Measurements from ENCODE around the gene SLC25A34. TPM values are rescaled to one million over a fixed set of nuclear protein-coding genes. Genes with fewer than 3 reads are reported as not detected.

The SLC25A34 gene
- total and polyA plus RNA-seq, 2 of the 13 experiments (the other 11 are each of a cell fraction or from before 2014, with no cell fraction given), result 0.13 to 0.18 TPM

DNA sequence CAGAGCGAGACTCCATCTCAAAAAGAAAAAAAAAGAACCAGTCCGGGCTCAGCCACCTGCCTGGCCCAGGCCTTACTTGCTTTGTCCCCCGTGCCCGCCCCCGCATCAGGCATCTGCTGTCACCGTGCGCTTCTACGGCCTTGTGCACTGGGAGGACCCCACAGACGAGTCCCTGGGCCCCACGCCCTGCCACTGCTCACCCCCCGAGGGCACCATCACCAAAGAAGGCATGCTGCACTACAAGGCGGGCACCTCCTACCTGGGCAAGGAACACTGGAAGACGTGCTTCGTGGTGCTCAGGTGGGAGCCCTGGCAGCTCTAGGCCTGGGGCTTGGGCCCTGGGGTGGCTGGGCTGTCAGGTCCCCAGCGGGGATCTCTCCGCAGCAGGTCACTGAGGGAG, 5.6 kb upstream of the SLC25A34 start:
- in situ Hi-C loops (cut with HindIII; ENCODE audit: extremely low pct_ligation_motif_present, low pct_unique_long_range_greater_than_20kb), result no loop called here
- peaks cover 17 to 39% of the 10 kb centered on the region in 2 experiments; a peak in 4 of 5 replicates for H3K36me3 ChIP-seq (replicated peaks in 1 of 2; ENCODE audit: control insufficient read depth in 1 of 2, insufficient read depth in 2 of 2, low read length in 2 of 2)
- no peak for ATAC-seq
- no peak overlapping the region for H3K9ac ChIP-seq (ENCODE audit: insufficient read depth, low read depth, low read length)
- no peaks in the 10 kb centered on the region for H3K27me3 ChIP-seq (ENCODE audit: control insufficient read depth in 1 of 2, insufficient read depth in 2 of 2, low read length in 2 of 2)
- H3K79me2 ChIP-seq (ENCODE audit: insufficient read depth, low read length), result no peaks in the 10 kb centered on the region
- H3K4me1 ChIP-seq (ENCODE audit: insufficient read depth, low read length), result peaks cover 11% of the 10 kb centered on the region
- POLR2A ChIA-PET, result no interaction called here
- no peak overlapping the region for H3K4me3 ChIP-seq (replicated peaks in 1 of 3; ENCODE audit: insufficient read depth in 1 of 3, low read depth in 2 of 3, low read length in 3 of 3)
- CTCF ChIA-PET (ENCODE audit: low intra/inter-chr PET ratio, low total read pairs), result no interaction called here
- no TSS peak for BruUV-seq (replicated peaks)
- intact Hi-C loops (cut with micrococcal nuclease; ENCODE audit: unreplicated experiment), result no loop called here
- H3K4me2 ChIP-seq (ENCODE audit: low read depth, low read length), result no peak overlapping the region
- no peaks in the 10 kb centered on the region for H4K20me1 ChIP-seq (ENCODE audit: insufficient read depth, low read length)
- over 99% methylated on average over 10 of the region's 16 CpGs for WGBS (ENCODE audit: low lambda C conversion rate)
- H3K27ac ChIP-seq (ENCODE audit: extremely low read length, insufficient read depth, low read length), result no peak overlapping the region
- no peaks in the 10 kb centered on the region for H3K9me3 ChIP-seq (ENCODE audit: low read length)
- DNase-seq (ENCODE audit: low spot score), result no peak
- FAIRE-seq, result no peak
- H2AFZ ChIP-seq (ENCODE audit: low read length), result no peak overlapping the region
- TF ChIP-seq ZSCAN20 (CRISPR knock-in tag; IDR thresholded peaks at IDR 0.05; ENCODE audit: borderline replicate concordance) (no peak), AGO2 (optimal IDR thresholded peaks at IDR 0.05; ENCODE audit: low read depth, low read length) (peak; percentile 19)

DNA sequence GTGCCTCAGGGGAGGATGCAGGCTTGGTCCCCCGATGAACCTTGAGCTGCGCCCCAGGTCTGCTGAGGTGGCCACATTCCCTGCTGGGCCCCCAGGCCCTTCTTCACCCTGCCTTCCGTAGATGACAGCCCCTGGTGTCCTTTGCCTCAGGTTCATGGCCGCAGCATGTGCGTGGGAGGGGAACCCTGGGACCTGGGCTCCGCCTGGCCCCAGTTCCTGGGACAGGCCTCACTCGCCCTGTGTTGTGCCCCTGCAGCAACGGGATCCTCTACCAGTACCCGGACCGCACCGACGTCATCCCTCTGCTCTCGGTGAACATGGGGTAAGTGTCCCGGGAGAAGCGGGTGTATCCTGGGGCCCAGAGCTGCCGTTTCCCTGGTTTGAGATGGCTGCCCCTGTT, 5.1 kb upstream of the SLC25A34 start:
- WGBS (ENCODE audit: low lambda C conversion rate), result 100% methylated on average over 10 of the region's 16 CpGs
- in situ Hi-C loops (cut with HindIII; ENCODE audit: extremely low pct_ligation_motif_present, low pct_unique_long_range_greater_than_20kb), result no loop called here
- TF ChIP-seq MED1 (CRISPR knock-in tag; IDR thresholded peaks at IDR 0.05) (no peak), ZNF747 (CRISPR knock-in tag; IDR thresholded peaks at IDR 0.05; ENCODE audit: borderline replicate concordance) (no peak), MED13 (CRISPR knock-in tag; IDR thresholded peaks at IDR 0.05) (no peak), SYNCRIP (IDR thresholded peaks at IDR 0.05; ENCODE audit: insufficient read depth, low read depth, low read length) (no peak), ZNF572 (CRISPR knock-in tag; IDR thresholded peaks at IDR 0.05) (no peak)
- TF ChIP-seq, protein P1, sequence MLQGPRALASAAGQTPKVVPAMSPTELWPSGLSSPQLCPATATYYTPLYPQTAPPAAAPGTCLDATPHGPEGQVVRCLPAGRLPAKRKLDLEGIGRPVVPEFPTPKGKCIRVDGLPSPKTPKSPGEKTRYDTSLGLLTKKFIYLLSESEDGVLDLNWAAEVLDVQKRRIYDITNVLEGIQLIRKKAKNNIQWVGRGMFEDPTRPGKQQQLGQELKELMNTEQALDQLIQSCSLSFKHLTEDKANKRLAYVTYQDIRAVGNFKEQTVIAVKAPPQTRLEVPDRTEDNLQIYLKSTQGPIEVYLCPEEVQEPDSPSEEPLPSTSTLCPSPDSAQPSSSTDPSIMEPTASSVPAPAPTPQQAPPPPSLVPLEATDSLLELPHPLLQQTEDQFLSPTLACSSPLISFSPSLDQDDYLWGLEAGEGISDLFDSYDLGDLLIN (CRISPR knock-in tag; IDR thresholded peaks at IDR 0.05; ENCODE audit: borderline replicate concordance), result no peak

More for the DNA sequence above, 5.1 kb upstream of the SLC25A34 start:
- H3K36me3 ChIP-seq (replicated peaks in 1 of 2; ENCODE audit: control insufficient read depth in 1 of 2, insufficient read depth in 2 of 2, low read length in 2 of 2), result peaks cover 15 to 35% of the 10 kb centered on the region in 2 experiments; a peak in 4 of 5 replicates
- no peak overlapping the region for H3K27ac ChIP-seq (ENCODE audit: extremely low read length, insufficient read depth, low read length)
- H3K4me2 ChIP-seq (ENCODE audit: low read depth, low read length), result no peak overlapping the region
- no peak overlapping the region for H3K4me3 ChIP-seq (replicated peaks in 1 of 3; ENCODE audit: insufficient read depth in 1 of 3, low read depth in 2 of 3, low read length in 3 of 3)
- H2AFZ ChIP-seq (ENCODE audit: low read length), result no peak overlapping the region
- BruUV-seq (replicated peaks), result no TSS peak
- H3K9ac ChIP-seq (ENCODE audit: insufficient read depth, low read depth, low read length), result no peak overlapping the region
- no peaks in the 10 kb centered on the region for H3K79me2 ChIP-seq (ENCODE audit: insufficient read depth, low read length)
- intact Hi-C loops (cut with micrococcal nuclease; ENCODE audit: unreplicated experiment), result no loop called here
- POLR2A ChIA-PET, result no interaction called here
- ATAC-seq (no peak), FAIRE-seq (no peak), DNase-seq (ENCODE audit: low spot score) (no peak)
- H3K4me1 ChIP-seq (ENCODE audit: insufficient read depth, low read length), result peaks cover 16% of the 10 kb centered on the region
- CTCF ChIA-PET (ENCODE audit: low intra/inter-chr PET ratio, low total read pairs), result no interaction called here
- H3K27me3 ChIP-seq (ENCODE audit: control insufficient read depth in 1 of 2, insufficient read depth in 2 of 2, low read length in 2 of 2), result no peaks in the 10 kb centered on the region
- H4K20me1 ChIP-seq (ENCODE audit: insufficient read depth, low read length), result no peaks in the 10 kb centered on the region
- no peaks in the 10 kb centered on the region for H3K9me3 ChIP-seq (ENCODE audit: low read length)
